ENCODE results near the gene FOXC1.

FOXC1 gene

DNA sequence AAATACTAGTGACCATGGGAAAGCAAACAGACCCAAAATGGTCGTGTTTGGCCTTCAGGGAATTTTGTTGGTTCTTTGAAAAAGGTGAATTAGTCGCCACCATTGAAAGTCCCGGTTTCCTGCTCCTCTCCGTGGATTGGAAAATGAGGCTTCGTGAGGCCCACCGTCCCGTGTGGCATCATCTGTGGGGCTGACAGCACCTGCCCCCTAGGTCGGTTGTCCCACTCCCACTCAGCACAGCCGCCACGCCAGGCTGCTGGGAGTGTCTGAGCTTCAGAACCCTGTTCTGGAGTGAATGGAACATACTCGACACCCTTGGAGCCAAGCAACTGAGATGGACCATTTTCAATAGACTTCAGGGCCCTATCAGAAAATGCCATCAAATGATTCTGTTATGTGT, 33.0 kb upstream of the FOXC1 start:
- TF ChIP-seq, protein P1, sequence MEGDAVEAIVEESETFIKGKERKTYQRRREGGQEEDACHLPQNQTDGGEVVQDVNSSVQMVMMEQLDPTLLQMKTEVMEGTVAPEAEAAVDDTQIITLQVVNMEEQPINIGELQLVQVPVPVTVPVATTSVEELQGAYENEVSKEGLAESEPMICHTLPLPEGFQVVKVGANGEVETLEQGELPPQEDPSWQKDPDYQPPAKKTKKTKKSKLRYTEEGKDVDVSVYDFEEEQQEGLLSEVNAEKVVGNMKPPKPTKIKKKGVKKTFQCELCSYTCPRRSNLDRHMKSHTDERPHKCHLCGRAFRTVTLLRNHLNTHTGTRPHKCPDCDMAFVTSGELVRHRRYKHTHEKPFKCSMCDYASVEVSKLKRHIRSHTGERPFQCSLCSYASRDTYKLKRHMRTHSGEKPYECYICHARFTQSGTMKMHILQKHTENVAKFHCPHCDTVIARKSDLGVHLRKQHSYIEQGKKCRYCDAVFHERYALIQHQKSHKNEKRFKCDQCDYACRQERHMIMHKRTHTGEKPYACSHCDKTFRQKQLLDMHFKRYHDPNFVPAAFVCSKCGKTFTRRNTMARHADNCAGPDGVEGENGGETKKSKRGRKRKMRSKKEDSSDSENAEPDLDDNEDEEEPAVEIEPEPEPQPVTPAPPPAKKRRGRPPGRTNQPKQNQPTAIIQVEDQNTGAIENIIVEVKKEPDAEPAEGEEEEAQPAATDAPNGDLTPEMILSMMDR (IDR thresholded peaks at IDR 0.05; ENCODE audit: low read depth, low read length, missing control alignments) = no peak
- in situ Hi-C loops (cut with HindIII; ENCODE audit: low sequenced_read_pairs) = no loop called here
- no peak overlapping the region for H3K4me3 ChIP-seq (ENCODE audit: low read depth, low read length)
- DNase-seq (ENCODE audit: low read depth) = no peak

DNA sequence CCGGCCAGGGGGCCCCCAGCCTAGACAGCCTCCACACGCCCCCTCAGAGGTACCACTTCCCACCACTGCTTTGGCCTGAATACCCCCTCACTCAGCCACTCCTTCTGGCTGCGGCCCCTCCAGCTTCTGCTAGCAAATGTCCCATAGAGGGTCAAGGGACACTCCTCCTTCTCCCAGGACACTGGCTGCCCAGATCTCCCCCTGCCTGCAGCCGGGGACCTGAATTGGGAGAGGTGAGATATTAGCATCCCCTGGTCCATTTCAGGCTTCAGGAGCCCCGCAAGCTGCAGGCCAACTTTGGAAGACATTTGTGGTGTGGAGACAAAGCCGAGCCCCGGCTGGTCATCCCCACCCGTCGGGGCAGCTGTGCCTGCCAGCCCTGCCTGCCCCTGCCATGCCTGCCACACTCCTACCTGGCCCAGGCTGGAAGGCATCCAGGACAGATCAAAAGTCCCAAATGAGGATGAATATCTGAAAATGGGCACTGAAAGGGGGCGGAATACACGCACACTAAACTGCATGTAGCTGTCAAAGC, 32.5 kb upstream of the FOXC1 start:
- no peak overlapping the region for H3K4me3 ChIP-seq (ENCODE audit: low read depth, low read length)
- no peak for DNase-seq (ENCODE audit: low read depth)
- in situ Hi-C loops (cut with HindIII; ENCODE audit: low sequenced_read_pairs) = no loop called here
- TF ChIP-seq, protein P1 (IDR thresholded peaks at IDR 0.05; ENCODE audit: low read depth, low read length, missing control alignments) = no peak

DNA sequence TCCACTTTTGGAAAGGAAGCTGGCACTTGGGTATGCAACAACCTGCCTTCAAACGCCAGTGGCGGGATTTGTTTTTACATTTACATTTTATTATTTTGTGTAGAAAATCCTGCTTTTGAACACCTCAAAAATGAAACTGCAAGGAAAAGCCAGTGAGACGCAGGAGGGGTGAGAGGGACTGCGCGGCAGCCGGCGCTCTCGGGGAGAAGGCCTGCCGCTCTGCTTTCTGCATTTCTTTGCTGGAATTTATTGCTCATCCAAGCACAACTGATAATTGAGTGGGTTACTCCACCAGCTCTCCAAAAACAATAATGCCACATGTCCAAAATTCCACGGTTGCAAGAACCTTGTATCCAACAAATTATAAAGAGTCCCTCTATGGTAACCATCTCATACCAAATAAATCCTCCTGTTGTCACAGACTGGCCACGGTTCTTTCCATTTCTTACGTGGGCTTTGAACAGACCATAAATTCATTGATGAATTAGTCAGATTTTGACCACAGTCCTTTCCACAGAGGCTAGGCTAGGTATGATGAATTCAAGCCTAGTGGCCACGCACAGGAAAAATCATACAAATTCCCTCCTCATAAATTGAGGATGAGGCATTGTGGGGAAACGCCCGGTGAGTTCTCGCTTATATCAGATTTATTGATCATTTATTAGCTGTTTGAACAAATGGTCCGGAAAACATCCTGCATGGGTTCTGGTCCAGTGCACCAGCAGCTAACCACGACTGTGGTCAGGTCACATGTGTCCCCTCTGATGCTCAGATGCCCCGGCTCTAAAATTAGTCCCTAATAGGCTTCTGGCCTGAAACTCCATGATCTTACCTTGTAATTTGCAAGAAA, 31.6 kb upstream of the FOXC1 start:
- TF ChIP-seq, protein P1 (IDR thresholded peaks at IDR 0.05; ENCODE audit: low read depth, low read length, missing control alignments) = no peak
- DNase-seq (ENCODE audit: low read depth) = no peak
- in situ Hi-C loops (cut with HindIII; ENCODE audit: low sequenced_read_pairs) = no loop called here
- H3K4me3 ChIP-seq (ENCODE audit: low read depth, low read length) = no peak overlapping the region

DNA sequence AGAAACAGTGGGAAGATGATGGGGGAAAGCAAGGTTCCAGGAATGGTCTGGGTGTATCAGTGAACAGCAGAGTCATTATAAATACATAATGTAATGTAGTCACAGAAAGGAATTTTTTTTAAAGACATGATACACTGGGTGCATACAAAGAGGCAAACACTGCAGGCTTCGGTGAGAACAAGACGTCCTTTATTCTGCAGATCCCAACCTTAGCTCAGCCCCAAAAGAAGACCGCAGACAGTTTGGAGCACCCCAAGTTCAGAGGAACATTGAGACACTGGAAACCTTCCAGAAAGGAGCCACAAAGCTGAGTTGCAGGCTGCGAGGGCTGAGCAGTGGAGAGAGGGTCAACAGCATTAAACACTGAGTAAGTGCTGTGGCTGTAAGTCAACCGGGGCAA, 30.6 kb upstream of the FOXC1 start:
- in situ Hi-C loops (cut with HindIII; ENCODE audit: low sequenced_read_pairs) = no loop called here
- TF ChIP-seq, protein P1 (IDR thresholded peaks at IDR 0.05; ENCODE audit: low read depth, low read length, missing control alignments) = no peak
- H3K4me3 ChIP-seq (ENCODE audit: low read depth, low read length) = no peak overlapping the region
- no peak for DNase-seq (ENCODE audit: low read depth)

DNA sequence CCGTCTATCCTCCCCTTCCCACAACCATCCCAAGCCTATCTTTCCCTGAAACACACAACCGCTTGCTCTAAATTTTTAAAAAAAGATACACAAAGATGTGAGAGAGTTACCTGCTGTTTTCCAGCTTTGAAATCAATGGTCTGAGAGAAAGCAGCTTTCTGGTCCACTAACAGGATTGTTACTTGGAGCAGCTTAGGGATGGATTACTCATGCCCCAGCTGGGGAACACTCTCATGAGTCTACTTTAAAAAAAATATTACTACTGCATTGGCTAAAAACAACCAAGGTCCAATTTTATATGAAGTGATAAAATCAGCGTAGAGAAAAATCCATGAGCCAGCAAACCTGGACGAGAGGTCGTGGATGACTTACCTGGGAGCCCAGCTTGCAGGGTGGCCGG, 29.6 kb upstream of the FOXC1 start:
- DNase-seq (ENCODE audit: low read depth) = no peak
- in situ Hi-C loops (cut with HindIII; ENCODE audit: low sequenced_read_pairs) = no loop called here
- TF ChIP-seq, protein P1 (IDR thresholded peaks at IDR 0.05; ENCODE audit: low read depth, low read length, missing control alignments) = no peak
- H3K4me3 ChIP-seq (ENCODE audit: low read depth, low read length) = no peak overlapping the region

DNA sequence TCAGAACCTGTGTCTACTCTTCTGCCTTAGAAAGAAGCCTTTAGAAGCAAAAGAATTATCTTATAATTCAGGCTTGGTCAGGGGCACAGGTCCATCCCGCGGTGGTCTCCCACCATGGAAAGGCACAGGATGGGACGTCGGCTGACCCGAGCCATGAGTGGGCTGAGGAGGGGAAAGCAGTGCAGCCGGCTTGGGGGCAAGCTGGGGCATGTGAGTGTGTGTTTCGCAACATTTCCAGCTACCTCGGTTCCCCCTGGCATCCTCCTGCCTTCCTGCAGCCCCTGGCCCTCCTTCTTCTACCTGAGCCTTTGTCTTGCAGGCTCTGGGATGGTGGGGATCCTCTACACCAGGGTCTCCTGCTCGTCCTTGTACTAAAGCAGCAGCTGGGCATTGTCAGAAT, 29.1 kb upstream of the FOXC1 start:
- no peak for DNase-seq (ENCODE audit: low read depth)
- in situ Hi-C loops (cut with HindIII; ENCODE audit: low sequenced_read_pairs) = no loop called here
- H3K4me3 ChIP-seq (ENCODE audit: low read depth, low read length) = no peak overlapping the region
- TF ChIP-seq, protein P1 (IDR thresholded peaks at IDR 0.05; ENCODE audit: low read depth, low read length, missing control alignments) = no peak

All from astrocyte of the cerebellum (primary cell).